HuH-7.5 (cell line): ENCODE data around the gene VSTM2L.
A peak's percentile ranks its signal among the peaks of the same experiment; 100 is the strongest.

ENCODE experiments used
- DNase-seq: peaks from one replicate; pipeline ENCODE4 v3.0.0; 2011; ENCODE audit warnings: low spot score

The VSTM2L gene

DNA sequence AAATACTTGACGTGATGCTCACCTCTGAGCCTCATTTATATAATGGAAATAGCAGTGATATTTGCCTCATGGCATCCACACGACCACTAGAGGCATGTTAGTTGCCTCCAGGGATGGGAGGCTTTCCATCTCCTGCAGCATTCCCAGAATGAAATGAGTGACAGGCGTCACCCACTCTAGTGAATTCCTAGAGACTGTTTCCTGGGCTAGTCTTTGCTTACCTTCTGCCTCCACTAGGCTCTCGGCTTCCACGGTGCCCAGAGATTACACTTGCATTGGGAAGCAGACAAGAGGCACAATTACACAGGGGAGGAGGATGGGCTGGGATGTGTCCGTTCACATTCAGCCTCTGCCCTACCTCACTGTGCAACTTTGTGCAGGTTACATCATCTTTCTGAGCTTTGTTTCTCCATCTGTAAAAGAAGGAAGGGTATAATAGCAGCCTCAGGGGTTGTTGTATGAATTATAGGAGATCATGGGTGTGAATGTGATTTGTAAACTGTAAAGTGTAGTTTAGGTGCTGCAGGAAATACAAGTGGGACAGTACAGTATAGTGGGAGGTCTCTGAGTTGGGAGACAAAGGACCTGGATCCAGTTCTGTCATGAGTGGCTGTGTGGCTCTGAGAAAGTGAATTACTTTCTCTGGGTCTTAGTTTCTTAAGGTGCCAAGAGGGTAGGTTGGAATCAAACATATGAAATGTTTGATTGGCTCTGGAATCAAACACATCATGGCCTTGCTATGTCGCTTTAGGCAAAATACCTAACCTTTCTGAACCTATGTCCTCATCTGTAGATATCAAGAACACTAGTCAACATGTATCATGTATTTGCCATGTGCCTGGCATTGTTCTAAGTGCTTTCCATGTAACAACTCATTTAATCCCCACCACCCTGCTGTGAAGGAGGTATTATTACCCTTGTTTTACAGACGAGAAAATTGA, 3.6 kb upstream of the VSTM2L start:
- DNase-seq: no peak

DNA sequence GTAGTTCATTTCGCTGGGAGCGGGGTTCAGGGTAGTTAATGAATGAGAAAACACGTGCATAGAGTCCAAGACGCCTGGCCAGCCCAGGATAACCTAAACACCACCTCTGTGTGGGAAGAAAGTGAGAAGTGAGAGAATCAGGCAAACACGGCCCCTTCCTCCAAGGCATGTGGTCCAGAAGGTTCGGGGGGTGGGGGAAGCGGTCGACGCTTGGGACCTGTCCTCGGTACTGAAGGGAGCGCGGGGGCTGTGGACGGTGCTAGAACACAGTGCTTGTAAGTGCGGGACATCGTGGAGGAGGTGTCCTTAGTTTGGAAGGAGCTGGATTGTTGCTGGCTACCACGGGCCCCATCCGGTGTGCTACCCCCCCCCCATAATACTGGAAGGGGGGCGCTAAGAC, 1.7 kb upstream of the VSTM2L start:
- no peak for DNase-seq

DNA sequence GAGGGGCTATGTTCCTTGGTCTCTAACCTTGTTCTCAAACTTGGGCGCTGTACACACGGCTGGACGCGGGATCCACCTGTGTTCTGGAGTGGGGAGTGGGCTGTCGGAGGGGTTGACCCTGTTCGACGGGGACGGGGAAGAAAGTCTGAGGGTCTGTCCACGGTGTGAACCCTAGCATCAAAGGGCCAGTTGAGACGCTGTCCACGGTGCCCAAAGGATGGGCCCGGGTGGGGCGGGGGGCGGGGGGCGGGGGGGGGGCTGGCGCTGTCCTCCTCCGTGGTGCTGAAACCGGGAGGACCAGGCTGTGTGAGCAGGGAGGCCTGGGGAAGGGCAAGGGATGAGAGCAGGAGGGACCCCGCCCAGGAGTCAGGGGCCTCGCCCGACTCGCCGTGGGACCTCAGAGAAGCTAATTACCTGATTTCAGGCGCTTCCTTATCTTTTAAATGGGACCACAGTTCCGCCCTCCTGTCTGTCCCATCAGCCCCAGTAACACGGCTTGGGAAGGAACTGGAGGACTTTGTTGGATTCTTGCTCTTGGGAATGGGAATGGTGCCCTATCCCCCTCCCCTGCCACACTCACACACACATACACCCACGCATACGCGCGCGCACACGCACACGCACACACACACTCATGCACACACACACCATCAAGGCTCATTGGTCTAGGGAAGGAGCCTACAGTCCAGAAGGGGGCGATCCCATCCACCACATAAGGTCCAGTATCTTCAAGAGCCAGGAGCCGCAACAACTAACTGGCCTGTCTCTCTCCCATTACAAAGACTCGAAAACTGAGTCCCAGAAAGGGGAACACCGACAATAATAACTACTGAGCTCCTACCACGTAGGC, 1.0 kb upstream of the VSTM2L start:
- DNase-seq: peak; percentile 57

DNA sequence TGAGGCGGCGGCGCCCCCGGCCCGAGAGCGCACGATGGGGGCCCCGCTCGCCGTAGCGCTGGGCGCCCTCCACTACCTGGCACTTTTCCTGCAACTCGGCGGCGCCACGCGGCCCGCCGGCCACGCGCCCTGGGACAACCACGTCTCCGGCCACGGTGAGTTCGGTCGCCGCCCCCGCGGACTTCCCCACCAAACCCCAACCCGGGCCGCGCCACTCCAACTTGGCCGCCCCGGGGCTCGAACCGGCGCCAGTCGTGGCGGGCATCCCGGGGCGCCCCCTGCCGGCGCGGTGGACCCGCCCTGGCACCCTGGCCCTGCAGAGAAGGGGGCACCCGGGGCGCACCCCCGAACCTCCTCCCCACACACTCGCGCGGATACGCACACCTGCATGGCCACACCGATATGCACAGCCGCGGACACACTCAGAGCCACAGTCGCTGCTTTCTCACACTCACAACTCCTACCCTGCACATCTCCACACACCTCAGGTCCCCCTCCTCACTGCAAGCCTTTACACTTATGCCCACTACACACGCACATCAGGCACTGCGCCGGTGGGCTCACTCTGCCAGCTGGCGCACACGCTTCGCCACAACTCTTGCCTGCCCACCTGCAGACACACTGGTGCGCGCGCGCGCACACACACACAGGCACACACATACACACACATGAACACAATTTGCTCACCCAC, 535 bp downstream of the VSTM2L start:
- no peak for DNase-seq

DNA sequence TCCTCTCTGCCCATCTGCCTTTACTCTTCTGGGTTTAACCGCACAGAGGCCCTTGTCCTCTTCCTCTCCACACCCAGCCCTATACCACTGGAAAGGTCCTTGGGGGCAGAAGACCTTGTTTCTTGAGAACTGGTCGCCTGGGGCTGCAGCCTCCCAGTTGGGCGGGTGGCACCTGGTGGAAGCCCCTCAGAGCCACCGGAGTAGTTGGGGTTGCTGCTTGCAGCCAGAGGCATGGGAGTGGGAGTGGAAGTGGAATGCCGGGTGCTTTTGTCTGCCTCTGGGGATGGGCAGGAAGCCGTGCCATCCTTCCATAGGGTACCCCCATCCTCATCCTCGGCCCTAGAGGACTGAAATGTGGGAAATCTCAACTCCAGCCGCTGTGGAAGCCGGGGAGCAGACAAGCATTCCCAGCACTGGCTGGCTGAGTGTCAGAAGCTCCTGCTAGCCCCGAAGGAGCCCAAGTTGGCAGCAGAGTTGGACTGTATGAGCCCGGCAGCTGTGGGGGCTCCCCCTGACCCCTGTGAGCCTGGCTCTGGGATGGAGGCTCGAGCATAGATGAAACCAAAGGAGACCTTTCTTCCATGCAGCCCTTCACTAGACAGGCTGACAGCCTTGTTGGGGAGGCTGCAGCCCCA, 1.2 kb downstream of the VSTM2L start:
- DNase-seq: no peak

DNA sequence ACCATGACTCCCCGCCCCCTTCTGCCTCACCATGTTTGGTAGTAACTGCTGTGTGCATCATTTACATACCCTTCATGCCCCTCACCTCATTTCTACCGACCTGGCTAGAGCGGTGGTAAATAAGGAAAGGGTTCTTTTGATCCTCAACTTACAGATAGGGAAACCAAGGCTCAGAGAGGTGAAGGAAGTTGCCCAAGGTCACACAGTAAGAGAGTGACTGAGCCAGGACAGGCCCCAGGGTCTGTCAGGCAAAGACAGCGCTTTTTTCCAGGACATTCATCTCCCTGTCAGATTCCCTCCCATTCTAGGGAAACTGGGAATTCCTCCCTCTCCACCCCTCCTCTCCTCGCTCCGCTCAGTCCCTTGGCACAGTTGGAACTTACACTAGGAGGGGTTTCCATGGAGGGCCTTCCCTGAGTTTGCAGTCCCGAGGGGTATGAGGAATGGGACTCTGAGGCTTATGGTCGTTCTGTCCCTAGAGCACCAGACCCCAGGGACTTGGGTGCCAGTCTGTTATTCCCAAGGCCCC, 2.0 kb downstream of the VSTM2L start:
- DNase-seq: no peak

DNA sequence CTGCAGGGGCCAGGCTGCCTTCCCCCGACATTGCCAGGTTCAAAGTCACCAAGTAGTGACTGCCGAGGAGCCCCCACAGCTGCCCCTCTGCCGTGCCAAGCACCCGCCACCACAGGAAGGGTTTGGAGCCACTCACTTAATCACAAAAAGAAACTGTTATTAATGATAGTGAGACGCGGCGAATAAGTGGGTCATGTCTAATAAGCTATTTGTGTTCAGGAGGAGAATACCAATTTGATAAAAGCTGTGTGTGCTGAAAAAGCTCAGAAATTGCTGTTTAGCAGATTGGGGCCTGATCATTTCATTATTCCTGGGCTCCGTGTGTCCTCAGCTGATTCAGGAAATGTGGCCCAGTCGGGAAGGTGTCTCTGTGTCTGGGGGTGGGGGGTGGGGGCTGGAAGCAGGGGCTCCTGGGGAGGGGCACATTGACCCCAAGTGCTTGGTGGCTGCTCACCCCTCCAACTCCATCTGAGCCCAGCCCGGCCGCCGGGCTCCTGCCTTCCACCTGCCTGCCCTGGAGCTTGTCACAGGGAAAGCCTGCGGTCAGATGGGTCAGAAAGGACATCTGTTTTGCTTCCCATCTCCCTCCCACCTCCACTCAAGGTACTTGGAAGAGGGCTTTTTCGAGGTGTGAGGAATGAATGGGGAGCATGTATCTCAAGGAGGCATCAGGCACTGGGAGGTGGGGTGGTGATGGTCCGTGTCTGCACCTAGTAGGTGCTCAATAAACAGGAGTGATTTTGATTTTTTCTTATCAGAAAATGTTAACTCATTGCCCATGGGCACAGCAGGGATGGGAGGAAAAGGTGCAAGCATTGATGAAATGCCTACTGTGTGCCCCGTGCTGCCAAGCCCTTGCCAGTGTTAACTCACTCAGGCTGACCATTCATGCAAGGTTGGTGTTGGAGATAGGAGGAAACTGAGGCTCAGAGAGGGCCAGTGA, 3.0 kb downstream of the VSTM2L start:
- no peak for DNase-seq

DNA sequence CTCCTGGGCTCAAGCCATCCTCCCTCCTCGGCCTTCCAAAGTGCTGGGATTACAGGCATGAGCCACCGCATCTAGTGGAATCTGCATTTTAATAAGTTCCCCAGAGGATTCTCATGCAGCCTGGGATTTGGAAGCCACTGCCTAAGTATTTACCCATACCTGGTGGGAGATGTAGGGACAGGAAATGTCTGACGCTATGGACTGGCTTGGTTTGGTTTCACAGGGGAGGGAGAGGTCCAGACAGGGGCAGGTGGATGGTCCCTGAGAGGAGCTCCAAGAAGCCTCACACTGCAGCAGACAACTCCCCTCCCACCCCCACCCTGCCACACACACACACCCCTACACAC, 4.4 kb downstream of the VSTM2L start:
- no peak for DNase-seq

DNA sequence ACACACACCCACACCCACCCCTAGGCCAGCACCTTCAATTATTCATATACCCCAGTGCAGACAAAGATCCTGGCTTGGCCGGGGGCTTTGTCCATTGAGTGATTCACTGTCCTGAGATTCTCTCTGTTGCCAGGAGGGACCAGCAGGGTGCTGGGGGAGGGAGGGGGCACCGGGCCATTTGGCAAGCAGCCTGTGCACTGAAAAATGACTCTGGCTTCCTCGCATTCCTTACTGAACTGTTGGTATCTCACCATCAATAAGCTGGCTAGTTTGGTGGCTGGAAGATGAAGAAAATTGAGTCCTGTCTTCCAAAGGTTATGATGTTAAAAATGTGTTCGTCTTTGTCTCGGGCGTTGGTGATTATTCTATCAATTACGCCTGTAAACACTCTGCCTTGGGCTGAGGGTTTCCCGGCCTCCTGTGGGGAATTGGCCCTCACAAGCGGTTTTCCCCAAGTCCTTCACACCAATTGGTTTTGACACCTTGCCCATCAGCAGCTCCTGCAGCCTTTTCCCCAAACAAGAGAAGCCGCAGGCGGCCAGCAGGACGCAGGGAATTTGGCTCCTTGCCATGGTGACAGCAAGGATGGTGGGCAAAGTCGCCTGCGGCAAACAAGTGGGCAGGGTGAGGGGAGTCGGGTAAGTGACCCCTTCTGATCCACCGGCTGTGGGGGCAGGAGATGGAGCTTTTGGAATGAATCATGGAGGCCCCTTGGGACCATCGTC, 4.9 kb downstream of the VSTM2L start:
- no peak for DNase-seq

DNA sequence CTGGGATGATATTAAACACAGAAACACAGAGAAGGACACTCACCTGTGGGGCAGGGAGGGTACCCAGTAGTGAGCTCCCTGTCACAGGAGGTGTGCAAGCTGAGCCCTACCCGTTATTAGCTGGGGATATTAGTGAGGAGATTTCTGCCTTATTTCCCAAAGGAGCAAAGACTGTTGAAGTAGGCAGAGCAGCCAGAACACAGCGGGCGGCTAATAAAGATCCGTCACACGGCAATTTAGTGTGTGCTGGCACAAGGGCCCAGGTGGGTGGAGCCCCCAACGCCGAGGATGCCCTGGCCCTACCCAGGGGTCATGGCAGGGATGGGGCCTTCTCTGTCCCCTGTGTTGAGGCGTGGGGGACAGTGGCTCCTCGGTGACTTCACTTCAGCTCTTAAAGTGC, 8.3 kb downstream of the VSTM2L start:
- no peak for DNase-seq

DNA sequence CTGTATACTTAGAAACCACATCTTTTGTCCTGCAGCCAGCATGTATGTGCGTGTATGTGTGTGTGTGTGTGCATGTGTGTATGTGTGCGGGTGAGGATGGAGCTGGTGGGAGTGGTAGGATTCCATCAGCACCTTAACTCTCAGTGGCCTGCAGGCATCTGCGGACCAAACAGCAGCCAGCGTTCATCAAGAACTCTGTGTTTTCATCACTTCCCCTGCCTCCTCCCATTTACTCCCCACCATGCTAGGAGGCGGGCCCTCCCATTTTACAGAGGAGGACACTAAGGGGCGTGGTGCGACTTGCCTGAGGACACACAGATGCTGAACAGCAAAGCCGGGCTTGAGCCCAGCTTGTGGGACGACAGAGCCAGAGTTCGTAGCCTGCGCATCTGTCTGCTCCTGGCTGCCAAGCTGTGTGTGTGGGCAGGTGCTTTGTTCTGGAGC, 8.9 kb downstream of the VSTM2L start:
- DNase-seq: no peak

DNA sequence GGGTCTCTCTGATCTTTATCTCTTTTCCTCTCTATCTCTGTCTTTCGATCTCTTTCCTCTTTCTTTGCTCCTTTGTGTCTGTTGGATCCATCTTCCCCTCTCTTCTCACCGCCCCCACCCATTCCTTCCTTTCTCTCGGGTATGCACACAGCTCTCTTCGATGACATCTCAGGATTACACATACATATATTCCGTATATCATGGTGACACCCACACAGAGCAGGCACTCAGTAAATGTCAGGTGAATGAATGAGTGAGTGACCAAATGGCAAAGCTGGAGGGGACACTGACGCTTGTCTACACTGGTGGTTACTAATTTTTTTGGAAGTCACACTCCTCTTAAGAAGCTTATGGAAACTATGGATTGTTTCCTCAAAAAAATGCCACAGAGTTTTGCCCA, 9.9 kb downstream of the VSTM2L start:
- DNase-seq: no peak

DNA sequence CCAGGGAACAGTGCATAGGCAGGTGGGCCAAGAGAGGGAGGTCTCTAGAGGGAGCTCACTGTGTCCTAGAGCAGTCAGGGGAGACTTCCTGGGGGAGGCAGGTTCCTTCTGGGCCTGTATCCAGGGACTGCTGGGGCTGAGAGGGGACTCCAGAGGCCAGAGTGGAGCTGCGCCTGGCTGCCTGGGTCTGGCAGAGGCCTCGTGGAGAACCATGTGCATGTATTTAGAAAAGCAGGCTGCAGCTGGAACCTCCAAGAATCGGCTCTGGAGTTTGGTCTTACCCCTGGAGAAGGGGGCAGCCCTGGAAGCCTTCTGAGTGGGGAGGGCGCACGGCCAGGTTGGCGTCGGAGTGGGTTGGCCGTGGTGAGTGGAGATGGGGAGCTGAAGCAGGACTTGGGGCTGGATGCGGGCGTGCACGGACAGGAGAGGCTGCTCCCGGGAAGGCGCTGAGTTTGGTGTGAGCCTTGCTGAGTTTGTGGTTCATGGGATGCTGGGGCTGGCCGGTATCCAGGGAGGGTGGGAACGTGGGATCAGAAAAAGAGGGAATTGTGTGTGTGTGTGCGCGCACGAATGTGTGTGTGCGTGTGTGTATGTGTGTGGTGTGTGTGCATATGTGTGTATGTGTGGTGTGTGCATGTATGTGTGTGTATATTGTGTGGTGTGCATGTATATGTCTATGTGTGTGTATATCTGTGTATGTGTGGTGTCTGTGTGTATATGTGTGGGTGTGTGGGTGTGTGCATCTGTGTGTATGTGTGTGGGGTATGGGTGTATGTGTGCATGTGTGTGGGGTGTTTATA, 10.8 kb downstream of the VSTM2L start:
- no peak for DNase-seq

DNA sequence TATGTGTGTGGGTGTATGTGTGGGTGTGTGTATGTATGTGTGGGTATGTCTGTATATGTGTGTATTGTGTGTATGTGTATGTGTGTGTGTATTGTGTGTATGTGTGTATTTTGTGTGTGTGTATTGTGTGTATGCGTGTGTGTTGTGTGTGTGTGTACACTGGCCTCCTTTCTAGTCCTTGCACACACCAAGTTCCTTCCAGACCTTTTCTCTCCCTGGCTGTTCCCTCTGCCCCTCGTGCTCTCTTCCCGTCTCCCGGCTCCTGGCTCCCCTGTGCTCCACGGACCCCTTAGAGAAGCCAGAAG, 11.4 kb downstream of the VSTM2L start:
- no peak for DNase-seq

DNA sequence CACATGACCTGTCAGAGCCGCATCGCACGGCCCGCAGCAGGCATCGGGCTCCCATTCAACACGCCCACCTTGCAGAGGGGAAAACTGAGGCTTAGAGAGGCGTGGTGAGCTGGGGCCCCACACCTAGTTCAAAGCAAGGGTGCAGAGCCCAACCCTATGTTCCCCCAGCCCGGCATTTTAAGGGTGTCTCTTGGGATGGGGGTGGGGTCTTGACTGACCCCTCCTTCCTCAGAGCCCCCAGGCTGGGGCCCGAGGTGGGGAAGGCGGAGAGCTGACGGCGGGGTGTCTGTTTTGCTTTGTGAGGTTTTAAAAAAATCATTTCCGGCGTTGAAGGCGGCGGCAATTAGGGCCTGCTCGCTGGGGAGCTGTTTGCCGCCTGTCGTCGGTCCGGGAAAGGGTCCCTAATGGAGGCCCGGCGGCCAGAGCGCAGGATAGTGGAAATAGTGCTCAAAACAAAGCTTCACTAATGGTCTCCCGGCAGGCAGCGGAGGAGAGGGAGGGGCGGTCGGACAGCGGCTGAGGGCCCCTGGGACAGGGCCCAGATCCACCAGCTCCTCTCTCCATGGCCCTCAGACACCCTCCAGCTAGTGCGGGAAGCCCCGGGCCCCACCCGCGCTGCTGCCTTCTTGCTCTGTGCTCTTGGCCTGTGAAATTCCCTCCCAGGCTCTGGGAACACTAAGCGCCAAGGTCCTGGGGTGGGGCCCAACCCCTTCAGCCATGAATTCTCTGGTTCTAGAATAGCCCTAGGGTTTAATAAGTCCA, 11.9 kb downstream of the VSTM2L start:
- no peak for DNase-seq

DNA sequence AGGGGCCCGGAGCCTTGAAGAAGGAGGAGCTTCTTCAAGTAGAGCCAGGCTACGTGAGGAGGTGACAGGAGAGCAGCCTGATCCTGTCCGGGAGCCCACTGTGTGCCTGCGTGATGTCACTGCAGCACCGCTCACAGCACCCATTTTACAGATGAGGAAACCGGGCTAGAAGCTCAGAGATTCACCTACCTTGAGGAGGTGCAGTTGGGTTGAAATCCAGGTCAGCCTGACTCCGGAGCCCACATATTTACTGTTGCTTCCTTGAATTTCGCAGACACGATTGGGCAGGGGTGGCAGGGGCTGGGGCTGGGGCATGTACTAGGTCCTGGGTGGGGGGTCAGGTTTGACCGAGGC, 12.5 kb downstream of the VSTM2L start:
- no peak for DNase-seq

DNA sequence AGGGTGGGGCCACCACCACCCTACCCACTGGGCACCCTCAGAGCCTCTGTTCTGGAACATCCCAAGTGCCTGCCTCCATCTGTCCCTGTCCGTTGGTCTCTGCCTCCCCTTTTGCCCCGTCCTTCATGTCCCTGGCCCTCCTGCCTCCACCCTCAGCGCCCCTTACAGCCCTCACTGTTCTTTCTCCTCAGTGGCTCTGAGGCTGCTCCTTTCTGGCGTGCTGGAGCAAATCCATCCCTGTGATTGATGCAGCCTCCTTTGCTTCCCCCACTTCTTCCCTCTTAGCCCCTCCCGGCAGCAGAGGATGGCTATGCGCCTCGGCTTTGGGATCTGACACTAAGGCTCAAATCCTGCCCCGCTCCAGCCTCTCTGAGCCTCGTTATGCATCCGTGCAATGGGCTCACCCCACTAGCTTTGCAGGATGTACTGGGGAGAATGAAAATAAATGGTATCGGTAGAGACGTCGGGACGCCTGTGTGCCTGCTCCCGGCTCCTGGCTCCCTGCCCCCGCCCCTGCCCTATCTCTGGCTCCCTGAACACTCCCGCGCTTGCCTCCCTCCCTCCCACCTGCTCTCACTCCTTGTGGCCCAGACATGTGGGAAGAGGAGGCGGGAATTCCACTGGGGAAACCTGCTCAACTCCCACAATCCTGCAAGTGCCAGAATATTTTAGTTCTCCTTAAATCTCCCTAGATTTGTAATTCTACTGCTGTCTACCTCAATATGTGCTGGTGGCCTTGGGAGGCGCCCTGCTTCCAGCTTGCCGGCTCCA, 13.1 kb downstream of the VSTM2L start:
- peak; percentile 63 for DNase-seq

DNA sequence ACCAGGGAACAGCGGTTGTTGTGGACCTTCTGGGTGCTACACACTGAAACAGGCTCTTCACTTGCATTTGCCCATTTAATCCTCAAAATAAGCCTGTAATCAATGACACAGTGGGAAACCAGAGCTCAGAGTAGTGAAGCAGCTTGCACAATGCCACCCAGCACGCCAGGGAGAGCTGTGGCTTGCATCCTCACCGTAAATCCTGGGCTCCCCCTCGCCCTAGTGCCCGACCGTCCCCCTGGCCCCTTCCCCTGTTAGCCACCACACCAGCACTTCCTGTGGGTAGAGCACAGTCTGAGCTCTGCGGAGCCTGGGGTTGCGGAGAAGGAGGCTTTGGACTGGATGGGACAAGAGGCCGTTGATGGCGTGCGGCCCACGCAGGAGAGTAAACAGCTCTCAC, 14.5 kb downstream of the VSTM2L start:
- no peak for DNase-seq
